GM12801 (cell line): ENCODE measurements around the gene GATA5.

ENCODE experiments used
- CTCF ChIP-seq: IDR thresholded peaks from one replicate; pipeline ENCODE4 v1.5.1; 2011; ENCODE audit warnings: control low read depth; ENCODE audit not compliant: insufficient read length; ENCODE audit errors: extremely low read depth

Gene GATA5

GRCh38 chr20:62473717-62474603 is 1.8 kb downstream of the GATA5 start:
- TF ChIP-seq CTCF: no peak

- TF ChIP-seq CTCF: no peak
These were observed 2.7 kb downstream of the GATA5 start for GRCh38 chr20:62472941-62473585.

- no peak for TF ChIP-seq CTCF
These were observed 3.5 kb downstream of the GATA5 start for GRCh38 chr20:62472138-62472940.

GRCh38 chr20:62470459-62470858 is 5.3 kb downstream of the GATA5 start:
- no peak for TF ChIP-seq CTCF

GRCh38 chr20:62470001-62470400 is 5.8 kb downstream of the GATA5 start:
- TF ChIP-seq CTCF: no peak

- no peak for TF ChIP-seq CTCF
These were observed 6.4 kb downstream of the GATA5 start for GRCh38 chr20:62469352-62469751.
